B cell (primary cell): ENCODE results near the gene GLP2R.

Source experiments
- CTCF ChIP-seq: fragments of 200-600 bp; IDR thresholded peaks from one replicate; pipeline ENCODE4 v1.8.0; 2022; ENCODE audit warnings: antibody characterized with exemption, mild to moderate bottlenecking
- EZH2 ChIP-seq: IDR thresholded peaks from 2 replicates; pipeline ENCODE4 v1.6.1; 2012; ENCODE audit warnings: borderline replicate concordance, low read depth, mild to moderate bottlenecking, moderate library complexity, low read length; ENCODE audit not compliant: insufficient read depth, poor library complexity, severe bottlenecking

- TF ChIP-seq CTCF (peak; percentile 95), EZH2 (no peak)
These were observed 99.0 kb downstream of the GLP2R start for GRCh38 chr17:9924735-9925191.
